Glutamatergic neuron (in vitro differentiated cells): ENCODE measurements around the gene FAM186B. TPM values are rescaled to one million over a fixed set of nuclear protein-coding genes. Genes with fewer than 3 reads are reported as not detected.

Experiments
- DNase-seq: peaks from one replicate; pipeline ENCODE4 v3.0.0; 2022
- H3K27ac Mint-ChIP-seq: one replicate; pipeline ENCODE4 v1.8.0; 2020; ENCODE audit warnings: mild to moderate bottlenecking, mixed read lengths, inconsistent platforms; ENCODE audit not compliant: unreplicated experiment
- H3K27me3 Mint-ChIP-seq: one replicate; pipeline ENCODE4 v1.8.0; 2020; ENCODE audit warnings: mild to moderate bottlenecking, moderate library complexity, mixed read lengths, inconsistent platforms; ENCODE audit not compliant: unreplicated experiment
- H3K36me3 Mint-ChIP-seq: one replicate; pipeline ENCODE4 v1.8.0; 2020; ENCODE audit warnings: mild to moderate bottlenecking, mixed read lengths, inconsistent platforms; ENCODE audit not compliant: unreplicated experiment
- H3K4me1 Mint-ChIP-seq: one replicate; pipeline ENCODE4 v1.8.0; 2020; ENCODE audit warnings: mild to moderate bottlenecking, low read depth, mixed read lengths, inconsistent platforms; ENCODE audit not compliant: unreplicated experiment
- H3K4me3 Mint-ChIP-seq: one replicate; pipeline ENCODE4 v1.8.0; 2020; ENCODE audit warnings: mild to moderate bottlenecking, mixed read lengths, inconsistent platforms; ENCODE audit not compliant: unreplicated experiment
- H3K9me3 Mint-ChIP-seq: one replicate; pipeline ENCODE4 v1.8.0; 2020; ENCODE audit warnings: mild to moderate bottlenecking, moderate library complexity, mixed read lengths, inconsistent platforms; ENCODE audit not compliant: unreplicated experiment
- total RNA-seq: library from RNA; stranded (reverse); fragmentation: NEBNext Ultra II Directional; extraction: Animal tissue kit (Norgen Biotek cat#: 25700); gene quantifications from one replicate; pipeline ENCODE4 v1.2.1, GENCODE V29; 2021; ENCODE audit not compliant: unreplicated experiment
- TF ChIP-seq, protein P1 (sequence below): fragments of 200-600 bp; sonication (generic); IDR thresholded peaks from one replicate; pipeline ENCODE4 v1.5.0; 2021; ENCODE audit not compliant: partially characterized antibody, unreplicated experiment

The FAM186B gene
- total RNA-seq, 1 donor from 2014 or later: not detected

DNA sequence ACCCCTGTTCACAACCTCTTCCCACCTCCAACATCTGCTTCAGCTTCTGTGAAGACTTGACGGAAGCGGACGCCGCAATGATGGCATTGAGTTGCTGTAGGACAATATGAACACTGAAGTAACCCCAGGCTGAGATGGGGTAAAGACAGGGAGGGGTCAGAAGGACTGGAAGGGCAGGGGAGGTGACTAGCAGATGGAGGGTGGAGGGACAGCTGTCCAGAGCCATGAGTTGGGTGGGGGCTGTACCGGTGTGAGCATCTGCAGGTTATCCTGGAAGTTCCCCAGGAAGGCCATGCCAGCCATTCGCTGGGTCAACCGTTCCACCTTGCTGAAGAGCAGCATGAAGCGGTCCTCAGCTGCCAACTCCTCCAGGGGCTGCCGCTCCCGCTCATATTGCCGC lies 44.0 kb upstream of the FAM186B start:
- peaks cover 7% of the 10 kb centered on the region for H3K4me1 Mint-ChIP-seq
- H3K36me3 Mint-ChIP-seq: no peaks in the 10 kb centered on the region
- peaks cover 1% of the 10 kb centered on the region for H3K9me3 Mint-ChIP-seq
- H3K27ac Mint-ChIP-seq: no peak overlapping the region
- H3K27me3 Mint-ChIP-seq: peaks cover 7% of the 10 kb centered on the region
- DNase-seq: no peak
- H3K4me3 Mint-ChIP-seq: no peak overlapping the region
- TF ChIP-seq, protein P1, sequence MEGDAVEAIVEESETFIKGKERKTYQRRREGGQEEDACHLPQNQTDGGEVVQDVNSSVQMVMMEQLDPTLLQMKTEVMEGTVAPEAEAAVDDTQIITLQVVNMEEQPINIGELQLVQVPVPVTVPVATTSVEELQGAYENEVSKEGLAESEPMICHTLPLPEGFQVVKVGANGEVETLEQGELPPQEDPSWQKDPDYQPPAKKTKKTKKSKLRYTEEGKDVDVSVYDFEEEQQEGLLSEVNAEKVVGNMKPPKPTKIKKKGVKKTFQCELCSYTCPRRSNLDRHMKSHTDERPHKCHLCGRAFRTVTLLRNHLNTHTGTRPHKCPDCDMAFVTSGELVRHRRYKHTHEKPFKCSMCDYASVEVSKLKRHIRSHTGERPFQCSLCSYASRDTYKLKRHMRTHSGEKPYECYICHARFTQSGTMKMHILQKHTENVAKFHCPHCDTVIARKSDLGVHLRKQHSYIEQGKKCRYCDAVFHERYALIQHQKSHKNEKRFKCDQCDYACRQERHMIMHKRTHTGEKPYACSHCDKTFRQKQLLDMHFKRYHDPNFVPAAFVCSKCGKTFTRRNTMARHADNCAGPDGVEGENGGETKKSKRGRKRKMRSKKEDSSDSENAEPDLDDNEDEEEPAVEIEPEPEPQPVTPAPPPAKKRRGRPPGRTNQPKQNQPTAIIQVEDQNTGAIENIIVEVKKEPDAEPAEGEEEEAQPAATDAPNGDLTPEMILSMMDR: no peak

DNA sequence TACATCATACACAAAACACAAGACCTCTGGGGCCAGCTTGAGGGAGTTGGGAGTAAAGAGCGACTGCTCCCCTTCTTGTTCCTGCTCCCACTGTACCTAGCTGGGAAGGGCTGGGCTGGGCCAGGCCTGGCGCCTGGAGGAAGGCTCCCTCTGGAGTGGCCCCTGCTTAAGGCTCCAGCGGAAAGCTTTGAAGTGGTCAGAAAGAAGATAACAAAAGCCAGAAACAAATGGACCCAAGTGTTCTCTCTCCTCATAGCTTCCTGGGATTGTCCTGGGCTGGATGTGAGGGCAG lies 43.2 kb upstream of the FAM186B start:
- TF ChIP-seq, protein P1: no peak
- no peaks in the 10 kb centered on the region for H3K36me3 Mint-ChIP-seq
- no peak for DNase-seq
- H3K4me1 Mint-ChIP-seq: peaks cover 7% of the 10 kb centered on the region
- no peak overlapping the region for H3K4me3 Mint-ChIP-seq
- H3K27me3 Mint-ChIP-seq: peaks cover 7% of the 10 kb centered on the region
- no peak overlapping the region for H3K27ac Mint-ChIP-seq
- H3K9me3 Mint-ChIP-seq: peaks cover 3% of the 10 kb centered on the region

DNA sequence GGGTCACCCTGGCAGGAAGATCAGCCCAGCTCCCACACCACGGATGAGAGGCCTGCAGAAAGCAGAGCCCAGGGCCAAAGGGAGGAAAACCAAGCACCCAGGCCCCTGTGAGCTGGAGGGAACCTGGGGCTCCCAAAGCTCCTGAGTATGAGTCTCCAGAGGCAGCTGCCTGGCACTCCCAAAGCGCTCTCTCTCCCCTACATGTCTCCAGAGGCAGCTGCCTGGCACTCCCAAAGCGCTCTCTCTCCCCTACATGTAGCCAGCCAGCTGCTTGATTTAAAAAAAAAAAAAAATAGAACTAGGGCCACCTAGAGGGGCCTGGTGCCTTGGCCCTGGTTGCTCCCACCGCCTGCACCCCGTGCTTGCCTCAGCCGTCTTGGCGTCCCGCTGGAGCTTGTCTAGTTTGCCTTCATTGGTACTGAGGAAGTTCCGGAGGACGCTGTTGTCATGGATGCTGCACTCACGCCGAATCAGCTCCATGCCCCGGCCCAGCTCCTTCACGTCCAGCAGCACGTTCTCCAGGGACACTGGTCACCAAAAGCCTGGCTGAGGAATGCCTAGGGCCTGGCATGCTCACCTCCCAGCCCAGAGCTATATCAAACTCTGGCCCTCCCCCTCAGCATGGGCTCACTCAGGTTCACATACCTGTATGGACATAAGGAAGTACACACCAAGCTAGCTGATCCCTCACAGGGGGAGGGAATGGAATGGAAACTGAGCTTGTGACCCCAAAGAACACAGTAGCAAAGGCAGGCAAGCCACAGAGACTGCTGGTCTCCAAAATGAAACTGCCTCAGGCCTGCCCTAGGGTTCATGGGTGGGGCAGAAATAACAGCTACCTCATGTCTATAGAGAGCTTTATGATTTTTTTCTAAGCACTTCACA lies 42.6 kb upstream of the FAM186B start:
- Mint-ChIP-seq H3K9me3 (peaks cover 5% of the 10 kb centered on the region), H3K4me3 (no peak overlapping the region), H3K27ac (no peak overlapping the region), H3K27me3 (peaks cover 7% of the 10 kb centered on the region), H3K4me1 (peaks cover 7% of the 10 kb centered on the region), H3K36me3 (no peaks in the 10 kb centered on the region)
- DNase-seq: no peak
- TF ChIP-seq, protein P1: no peak

DNA sequence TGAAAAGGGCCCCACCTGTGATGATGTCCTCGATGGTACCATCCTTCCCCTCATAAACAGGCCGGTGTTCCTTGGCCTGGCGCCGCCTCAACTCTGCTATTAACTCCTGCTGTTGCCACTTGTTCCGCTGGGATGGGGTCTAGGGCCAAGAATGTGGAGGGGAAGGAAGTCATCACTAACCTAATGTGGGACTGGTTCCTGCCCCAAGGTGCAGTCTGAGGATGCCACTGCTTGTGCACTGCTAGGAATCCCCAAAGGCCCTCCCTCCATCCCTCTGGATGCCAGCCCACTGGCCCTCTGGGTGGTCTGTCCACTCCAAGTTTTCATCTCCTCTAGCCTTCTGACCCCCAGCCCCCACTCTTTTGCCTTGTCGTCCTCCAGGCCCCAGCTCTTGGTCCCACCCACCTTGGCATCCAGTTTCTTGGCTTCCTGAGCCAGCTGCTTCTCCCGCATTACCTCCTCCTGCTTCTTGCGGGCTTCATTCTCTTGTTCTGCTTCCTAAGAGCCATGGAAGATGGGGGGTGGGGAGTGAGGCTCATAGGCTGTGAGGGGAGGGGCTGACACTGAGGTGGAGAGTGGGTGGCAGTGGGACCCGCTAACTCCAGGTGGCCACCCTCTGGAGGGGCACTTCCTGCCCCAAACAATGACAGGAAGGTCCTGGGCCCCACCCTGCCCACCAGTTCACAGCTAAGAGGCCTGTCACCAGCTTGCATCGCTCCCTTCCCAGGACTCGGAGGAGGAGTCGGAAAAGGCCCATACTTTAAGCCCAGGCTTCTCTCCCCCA lies 41.6 kb upstream of the FAM186B start:
- H3K27ac Mint-ChIP-seq: no peak overlapping the region
- H3K9me3 Mint-ChIP-seq: peaks cover 4% of the 10 kb centered on the region

More for the DNA sequence above, 41.6 kb upstream of the FAM186B start:
- Mint-ChIP-seq H3K4me1 (peaks cover 7% of the 10 kb centered on the region), H3K27me3 (peaks cover 7% of the 10 kb centered on the region), H3K4me3 (no peak overlapping the region), H3K36me3 (no peaks in the 10 kb centered on the region)
- TF ChIP-seq, protein P1: no peak
- DNase-seq: no peak
